Measurements from ENCODE around the gene FHOD3.

Gene FHOD3

GRCh38 chr18:36337679-36338402 lies 40.3 kb downstream of the FHOD3 start:
- TF ChIP-seq TCF12 (IDR thresholded peaks at IDR 0.05; ENCODE audit: low read depth) (no peak), USF1 (IDR thresholded peaks at IDR 0.05) (no peak), ZBTB7A (IDR thresholded peaks at IDR 0.05; ENCODE audit: low read depth) (no peak), REST (IDR thresholded peaks at IDR 0.05; ENCODE audit: low read depth) (no peak), TEAD4 (IDR thresholded peaks at IDR 0.05) (no peak), RAD21 (IDR thresholded peaks at IDR 0.05; ENCODE audit: low read depth) (no peak), TAF1 (IDR thresholded peaks at IDR 0.05; ENCODE audit: low read depth) (no peak)

- no peak for TF ChIP-seq RAD21 (IDR thresholded peaks at IDR 0.05; ENCODE audit: low read depth)
Measured at GRCh38 chr18:36338403-36338933, 41.0 kb downstream of the FHOD3 start.

GRCh38 chr18:36340246-36340645 lies 42.7 kb downstream of the FHOD3 start:
- TF ChIP-seq MAX (IDR thresholded peaks at IDR 0.05), result no peak
- TF ChIP-seq CREB1 (IDR thresholded peaks at IDR 0.05; ENCODE audit: low read depth), result no peak
- no peak for TF ChIP-seq ZBTB7A (IDR thresholded peaks at IDR 0.05; ENCODE audit: low read depth)
- no peak for TF ChIP-seq EP300 (IDR thresholded peaks at IDR 0.05; ENCODE audit: borderline replicate concordance)
- no peak for TF ChIP-seq EGR1 (IDR thresholded peaks at IDR 0.05)
- no peak for TF ChIP-seq REST (IDR thresholded peaks at IDR 0.05; ENCODE audit: low read depth)
- no peak for TF ChIP-seq CEBPB (IDR thresholded peaks at IDR 0.05)
- no peak for TF ChIP-seq YY1 (IDR thresholded peaks at IDR 0.05; ENCODE audit: low read depth)
- no peak for TF ChIP-seq USF1 (IDR thresholded peaks at IDR 0.05)
- TF ChIP-seq RAD21 (IDR thresholded peaks at IDR 0.05; ENCODE audit: low read depth), result no peak
- no peak for TF ChIP-seq TAF1 (IDR thresholded peaks at IDR 0.05; ENCODE audit: low read depth)
- TF ChIP-seq NFIC (IDR thresholded peaks at IDR 0.05), result no peak
- no peak for TF ChIP-seq FOXM1 (IDR thresholded peaks at IDR 0.05; ENCODE audit: borderline replicate concordance, low read depth)
- no peak for TF ChIP-seq TCF12 (IDR thresholded peaks at IDR 0.05; ENCODE audit: low read depth)
- TF ChIP-seq TEAD4 (IDR thresholded peaks at IDR 0.05), result no peak

GRCh38 chr18:36341944-36342343 lies 44.4 kb downstream of the FHOD3 start:
- no peak for TF ChIP-seq TEAD4 (IDR thresholded peaks at IDR 0.05)
- TF ChIP-seq TAF1 (IDR thresholded peaks at IDR 0.05; ENCODE audit: low read depth), result no peak
- no peak for TF ChIP-seq EGR1 (IDR thresholded peaks at IDR 0.05)
- no peak for TF ChIP-seq YY1 (IDR thresholded peaks at IDR 0.05; ENCODE audit: low read depth)
- no peak for TF ChIP-seq MAX (IDR thresholded peaks at IDR 0.05)
- TF ChIP-seq REST (IDR thresholded peaks at IDR 0.05; ENCODE audit: low read depth), result no peak
- no peak for TF ChIP-seq ZBTB7A (IDR thresholded peaks at IDR 0.05; ENCODE audit: low read depth)
- TF ChIP-seq TCF12 (IDR thresholded peaks at IDR 0.05; ENCODE audit: low read depth), result no peak
- no peak for TF ChIP-seq CREB1 (IDR thresholded peaks at IDR 0.05; ENCODE audit: low read depth)
- TF ChIP-seq RAD21 (IDR thresholded peaks at IDR 0.05; ENCODE audit: low read depth), result no peak

- TF ChIP-seq TCF12 (IDR thresholded peaks at IDR 0.05; ENCODE audit: low read depth) (no peak), YY1 (IDR thresholded peaks at IDR 0.05; ENCODE audit: low read depth) (no peak), USF1 (IDR thresholded peaks at IDR 0.05) (no peak), CREB1 (IDR thresholded peaks at IDR 0.05; ENCODE audit: low read depth) (no peak), ZBTB7A (IDR thresholded peaks at IDR 0.05; ENCODE audit: low read depth) (no peak), RAD21 (IDR thresholded peaks at IDR 0.05; ENCODE audit: low read depth) (no peak)
Measured at GRCh38 chr18:36348331-36348730, 50.8 kb downstream of the FHOD3 start.

Data from Ishikawa (cell line).